HUES48 (cell line): Measurements from ENCODE around the gene JAZF1.

Source experiments
- H3K27ac ChIP-seq: one replicate; pipeline ENCODE4 v1.7.0; 2013; ENCODE audit warnings: low read depth, low read length, inconsistent platforms
- H3K27me3 ChIP-seq: 2 replicates; pipeline ENCODE4 v1.6.1; 2013; ENCODE audit warnings: mild to moderate bottlenecking, low read length; ENCODE audit not compliant: control insufficient read depth, insufficient read depth
- H3K36me3 ChIP-seq: 2 replicates; pipeline ENCODE4 v1.6.1; 2013; ENCODE audit warnings: low read length; ENCODE audit not compliant: control insufficient read depth, insufficient read depth
- H3K4me1 ChIP-seq: 2 replicates; pipeline ENCODE4 v1.6.1; 2013; ENCODE audit warnings: mild to moderate bottlenecking, low read length; ENCODE audit not compliant: control insufficient read depth, insufficient read depth
- H3K4me3 ChIP-seq: 2 replicates; pipeline ENCODE4 v1.5.1; 2013; ENCODE audit warnings: mild to moderate bottlenecking, low read depth, low read length
- H3K9ac ChIP-seq: 2 replicates; pipeline ENCODE4 v1.6.1; 2013; ENCODE audit warnings: mild to moderate bottlenecking, low read depth, low read length, moderate library complexity
- H3K9me3 ChIP-seq: 2 replicates; pipeline ENCODE4 v1.6.1; 2013; ENCODE audit warnings: low read length; ENCODE audit not compliant: control insufficient read depth, insufficient read depth

Gene JAZF1

GRCh38 chr7:28041508-28042314 lies 138.9 kb downstream of the JAZF1 start:
- no peak overlapping the region for H3K27ac ChIP-seq
- no peak overlapping the region for H3K9ac ChIP-seq
- no peak overlapping the region for H3K4me3 ChIP-seq
- H3K36me3 ChIP-seq = no peaks in the 10 kb centered on the region
- no peaks in the 10 kb centered on the region for H3K27me3 ChIP-seq
- peaks cover 12% of the 10 kb centered on the region for H3K4me1 ChIP-seq
- no peaks in the 10 kb centered on the region for H3K9me3 ChIP-seq

- Histone ChIP-seq H3K27ac (no peak overlapping the region), H3K9me3 (no peaks in the 10 kb centered on the region), H3K9ac (no peak overlapping the region), H3K4me1 (peaks cover 21% of the 10 kb centered on the region), H3K27me3 (no peaks in the 10 kb centered on the region), H3K36me3 (no peaks in the 10 kb centered on the region), H3K4me3 (no peak overlapping the region)
Observed at GRCh38 chr7:28038175-28038797, 142.3 kb downstream of the JAZF1 start.

- Histone ChIP-seq H3K4me1 (peaks cover 30% of the 10 kb centered on the region), H3K36me3 (no peaks in the 10 kb centered on the region), H3K9ac (no peak overlapping the region), H3K9me3 (no peaks in the 10 kb centered on the region), H3K4me3 (no peak overlapping the region), H3K27me3 (no peaks in the 10 kb centered on the region), H3K27ac (no peak overlapping the region)
Observed at GRCh38 chr7:28037220-28038010, 143.2 kb downstream of the JAZF1 start.

- H3K36me3 ChIP-seq = no peaks in the 10 kb centered on the region
- H3K4me3 ChIP-seq = no peak overlapping the region
- H3K27ac ChIP-seq = no peak overlapping the region
- no peak overlapping the region for H3K9ac ChIP-seq
- H3K4me1 ChIP-seq = peaks cover 30% of the 10 kb centered on the region
- H3K27me3 ChIP-seq = no peaks in the 10 kb centered on the region
- H3K9me3 ChIP-seq = no peaks in the 10 kb centered on the region
Observed at GRCh38 chr7:28036696-28037095, 143.9 kb downstream of the JAZF1 start.

GRCh38 chr7:28033386-28033785 lies 147.2 kb downstream of the JAZF1 start:
- Histone ChIP-seq H3K4me3 (no peak overlapping the region), H3K27me3 (no peaks in the 10 kb centered on the region), H3K9me3 (no peaks in the 10 kb centered on the region), H3K36me3 (no peaks in the 10 kb centered on the region), H3K9ac (no peak overlapping the region), H3K4me1 (peaks cover 34% of the 10 kb centered on the region), H3K27ac (no peak overlapping the region)

- no peaks in the 10 kb centered on the region for H3K36me3 ChIP-seq
- H3K27ac ChIP-seq = no peak overlapping the region
- H3K9me3 ChIP-seq = no peaks in the 10 kb centered on the region
- no peak overlapping the region for H3K9ac ChIP-seq
- no peak overlapping the region for H3K4me3 ChIP-seq
- peaks cover 34% of the 10 kb centered on the region for H3K4me1 ChIP-seq
- no peaks in the 10 kb centered on the region for H3K27me3 ChIP-seq
Observed at GRCh38 chr7:28032738-28033380, 147.7 kb downstream of the JAZF1 start.

- no peaks in the 10 kb centered on the region for H3K9me3 ChIP-seq
- H3K36me3 ChIP-seq = no peaks in the 10 kb centered on the region
- H3K27ac ChIP-seq = no peak overlapping the region
- H3K4me3 ChIP-seq = no peak overlapping the region
- H3K9ac ChIP-seq = no peak overlapping the region
- H3K27me3 ChIP-seq = no peaks in the 10 kb centered on the region
- peaks cover 19% of the 10 kb centered on the region for H3K4me1 ChIP-seq
Observed at GRCh38 chr7:28029051-28029450, 151.5 kb downstream of the JAZF1 start.

GRCh38 chr7:28028471-28028870 lies 152.1 kb downstream of the JAZF1 start:
- Histone ChIP-seq H3K27ac (no peak overlapping the region), H3K9ac (no peak overlapping the region), H3K27me3 (no peaks in the 10 kb centered on the region), H3K4me3 (no peak overlapping the region), H3K4me1 (peaks cover 15% of the 10 kb centered on the region), H3K9me3 (no peaks in the 10 kb centered on the region), H3K36me3 (no peaks in the 10 kb centered on the region)

- Histone ChIP-seq H3K9ac (no peak overlapping the region), H3K27me3 (no peaks in the 10 kb centered on the region), H3K4me3 (no peak overlapping the region), H3K36me3 (no peaks in the 10 kb centered on the region), H3K4me1 (0 out of 2 replicates have a peak, but pooled peaks cover 4% of the 10 kb centered on the region), H3K27ac (no peak overlapping the region), H3K9me3 (no peaks in the 10 kb centered on the region)
Observed at GRCh38 chr7:28026237-28026636, 154.4 kb downstream of the JAZF1 start.

GRCh38 chr7:28024786-28025334 lies 155.7 kb downstream of the JAZF1 start:
- Histone ChIP-seq H3K9me3 (no peaks in the 10 kb centered on the region), H3K4me3 (no peak overlapping the region), H3K9ac (no peak overlapping the region), H3K27ac (no peak overlapping the region), H3K27me3 (no peaks in the 10 kb centered on the region), H3K4me1 (peaks cover 7% of the 10 kb centered on the region; the same call in 1 of the 2 replicates), H3K36me3 (no peaks in the 10 kb centered on the region)
